MCF 10A (cell line): ENCODE measurements around the gene MTREX. TPM values are rescaled to one million over a fixed set of nuclear protein-coding genes. Genes with fewer than 3 reads are reported as not detected.
A peak's percentile ranks its signal among the peaks of the same experiment; 100 is the strongest.

Experiments used
- Bru-seq: library from RNA; stranded (reverse); fragments of 400-500 nt; gene quantifications from one replicate; lab custom pipeline; 2021; lab: Mats Ljungman, UMichigan
- BruChase-seq, 2 experiments: library from RNA; stranded (reverse); fragments of 400-500 nt; gene quantifications; one replicate each; lab custom pipeline; 2021; lab: Mats Ljungman, UMichigan
- BruUV-seq: library from RNA; stranded (reverse); fragments of 400-500 nt; replicated peaks from 2 replicates; lab custom pipeline; 2021; lab: Mats Ljungman, UMichigan
- CTCF ChIA-PET: fragments of 300-600 bp; sonication (Branson Sonifier 250); formaldehyde crosslinking; extraction: SDS; loops from one replicate; lab custom pipeline; 2021; ENCODE audit warnings: antibody characterized with exemption, inconsistent platforms; lab: Yijun Ruan, JAX
- POLR2A ChIA-PET: fragments of 300-600, 350-650 bp; sonication (Branson Sonifier 250); formaldehyde crosslinking; extraction: SDS; loops from one replicate; lab custom pipeline; 2020; ENCODE audit warnings: antibody characterized with exemption, inconsistent platforms; lab: Yijun Ruan, JAX
- DNase-seq: peaks from one replicate; pipeline ENCODE4 v3.0.0-alpha.2; 2018; ENCODE audit not compliant: unreplicated experiment
- H3K27ac Mint-ChIP-seq: one replicate; pipeline ENCODE4 v1.8.0; 2022; ENCODE audit warnings: mild to moderate bottlenecking, low read depth, mixed read lengths; ENCODE audit not compliant: unreplicated experiment
- H3K27me3 Mint-ChIP-seq: one replicate; pipeline ENCODE4 v1.8.0; 2022; ENCODE audit warnings: mixed read lengths; ENCODE audit not compliant: insufficient read depth, unreplicated experiment
- H3K36me3 Mint-ChIP-seq: one replicate; pipeline ENCODE4 v1.8.0; 2022; ENCODE audit warnings: mild to moderate bottlenecking, moderate library complexity, mixed read lengths; ENCODE audit not compliant: insufficient read depth, unreplicated experiment
- H3K4me1 Mint-ChIP-seq: one replicate; pipeline ENCODE4 v1.8.0; 2022; ENCODE audit warnings: mixed read lengths; ENCODE audit not compliant: insufficient read depth, unreplicated experiment
- H3K4me3 Mint-ChIP-seq: one replicate; pipeline ENCODE4 v1.8.0; 2022; ENCODE audit warnings: mild to moderate bottlenecking, moderate library complexity, mixed read lengths; ENCODE audit not compliant: unreplicated experiment
- H3K9me3 Mint-ChIP-seq: one replicate; pipeline ENCODE4 v1.8.0; 2022; ENCODE audit warnings: mixed read lengths; ENCODE audit not compliant: unreplicated experiment
- CTCF ChIP-seq: fragments of 200-600 bp; IDR thresholded peaks from one replicate; pipeline ENCODE4 v1.8.0; 2022; ENCODE audit warnings: antibody characterized with exemption, mild to moderate bottlenecking; ENCODE audit not compliant: unreplicated experiment
- intact Hi-C: fragments of 100-400 bp; cut with micrococcal nuclease; formaldehyde crosslinking; loops from 2 replicates; pipeline ENCODE4 v1.14.1; 2022
- long read RNA-seq: library from polyadenylated mRNA; stranded (forward); transcript quantifications from one replicate; pipeline ENCODE4 v2.0.0, GENCODE V29; 2022
- total RNA-seq: library from RNA; stranded (reverse); gene quantifications from 2 replicates; pipeline ENCODE4 v1.2.3, GENCODE V29; 2022

The MTREX gene
- total RNA-seq = 113 and 118 TPM in 2 replicates
- Bru-seq, nascent RNA = percentile 92 among the genes with signal in this experiment
- percentile 89 among the genes with signal in this experiment for BruChase-seq, experiment 1, labeled RNA remaining after a 6-hour chase
- BruChase-seq, experiment 2, labeled RNA remaining after a 2-hour chase = percentile 87 among the genes with signal in this experiment
- long read RNA-seq, full-length matches to known transcripts = 184 of 218 reads
- long read RNA-seq, partial matches to known transcripts = 12 of 218 reads
- long read RNA-seq, other reads (novel, unspliced or antisense) = 22 of 218 reads

GRCh38 chr5:55307383-55308253, at the start of gene MTREX, which contains the start of gene DHX29:
MTREX (plus strand) TSS chr5:55307989; CDS start chr5:55308014, 25 bp downstream.
DHX29 (minus strand) TSS chr5:55307694; CDS start chr5:55307573, 121 bp downstream.
- H3K27ac Mint-ChIP-seq = no peak within 1 kb of the TSS
- POLR2A ChIA-PET = interaction anchor here (0.6 to 4.4 kb wide), 34 partner anchors 9 to 997 kb away, joined by 3 to 113 read pairs (median 4); partner anchors contain the start of genes ARL15, CCNO, GPX8 and IL31RA
- CTCF ChIA-PET = interaction anchor here (0.6 to 2.9 kb wide), 10 partner anchors 10 to 897 kb away, joined by 3 to 20 read pairs (median 4); partner anchors contain the start of genes CCNO and MCIDAS
- intact Hi-C loops = loop anchor here (2.0 to 10.0 kb wide), 2 partner anchors 75 to 133 kb away; partner anchors contain the start of genes CCNO and CDC20B
- no peaks in the 10 kb centered on the region for H3K9me3 Mint-ChIP-seq
- peak; percentile 93 for DNase-seq
- no TSS peak for BruUV-seq
- H3K27me3 Mint-ChIP-seq = no peaks in the 10 kb centered on the region
- peaks cover 23% of the 10 kb centered on the region for H3K4me1 Mint-ChIP-seq
- H3K4me3 Mint-ChIP-seq = no peak within 1 kb of the TSS
- TF ChIP-seq CTCF = no peak
- no peaks in the 10 kb centered on the region for H3K36me3 Mint-ChIP-seq

DNA sequence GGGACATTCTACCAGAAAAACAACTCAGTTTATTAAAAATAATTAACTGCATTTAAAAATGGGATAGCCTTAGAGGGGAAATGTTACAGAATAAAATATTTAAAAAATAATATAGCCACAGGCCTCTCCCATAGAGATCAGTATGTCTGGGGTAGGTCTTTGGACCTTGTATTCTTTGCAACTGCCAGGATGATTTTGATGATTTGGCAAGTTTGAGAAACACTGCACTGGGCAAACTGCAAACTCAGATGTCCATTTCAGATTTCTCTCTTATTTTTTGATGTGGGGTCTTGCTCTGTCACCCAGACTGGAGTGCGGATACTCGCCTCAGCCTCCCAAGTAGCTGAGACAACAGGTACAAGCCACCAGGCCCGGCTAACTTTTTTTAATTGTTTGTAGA, 49.5 kb upstream of the MTREX start:
- Mint-ChIP-seq H3K9me3 (no peaks in the 10 kb centered on the region), H3K27me3 (no peaks in the 10 kb centered on the region), H3K4me3 (no peak overlapping the region), H3K4me1 (no peaks in the 10 kb centered on the region), H3K27ac (no peak overlapping the region), H3K36me3 (peaks cover 66% of the 10 kb centered on the region)
- ChIA-PET CTCF (interaction anchor here (0.6 to 1.6 kb wide), 4 partner anchors 9 to 83 kb away, joined by 3 to 4 read pairs (median 4); no protein-coding TSS in a partner anchor), POLR2A (interaction anchor here (0.6 to 2.0 kb wide), 8 partner anchors 9 to 1905 kb away, joined by 3 to 14 read pairs (median 3); partner anchors contain the start of genes CCNO, DHX29 and MTREX)
- no peak for TF ChIP-seq CTCF
- no TSS peak for BruUV-seq
- intact Hi-C loops = no loop called here
- no peak for DNase-seq

GRCh38 chr5:55276771-55277170, 31.0 kb upstream of the MTREX start:
- no peaks in the 10 kb centered on the region for H3K4me1 Mint-ChIP-seq
- no peaks in the 10 kb centered on the region for H3K27me3 Mint-ChIP-seq
- H3K36me3 Mint-ChIP-seq = peaks cover 85% of the 10 kb centered on the region
- H3K4me3 Mint-ChIP-seq = no peak overlapping the region
- no peak for TF ChIP-seq CTCF
- peak; percentile 34 for DNase-seq
- no peaks in the 10 kb centered on the region for H3K9me3 Mint-ChIP-seq
- POLR2A ChIA-PET = no interaction called here
- CTCF ChIA-PET = interaction anchor here (0.6 to 1.2 kb wide), 3 partner anchors 9 to 51 kb away, joined by 3 to 4 read pairs (median 3); no protein-coding TSS in a partner anchor
- BruUV-seq = no TSS peak
- intact Hi-C loops = no loop called here
- peak overlapping the region; percentile 18 for H3K27ac Mint-ChIP-seq
